HG03457 (cell line): ENCODE measurements around the gene CRX.
"Not testable (repeated sequence)": the region's sequence is repeated elsewhere in the genome, so short reads cannot be mapped to it uniquely, and the experiment has no call there.

Experiments
- ATAC-seq: cut with Tn5 transposase; IDR thresholded peaks from one replicate; pipeline ENCODE4 v1.9.1; 2021; ENCODE audit warnings: moderate number of reproducible peaks; ENCODE audit not compliant: unreplicated experiment

Gene CRX

DNA sequence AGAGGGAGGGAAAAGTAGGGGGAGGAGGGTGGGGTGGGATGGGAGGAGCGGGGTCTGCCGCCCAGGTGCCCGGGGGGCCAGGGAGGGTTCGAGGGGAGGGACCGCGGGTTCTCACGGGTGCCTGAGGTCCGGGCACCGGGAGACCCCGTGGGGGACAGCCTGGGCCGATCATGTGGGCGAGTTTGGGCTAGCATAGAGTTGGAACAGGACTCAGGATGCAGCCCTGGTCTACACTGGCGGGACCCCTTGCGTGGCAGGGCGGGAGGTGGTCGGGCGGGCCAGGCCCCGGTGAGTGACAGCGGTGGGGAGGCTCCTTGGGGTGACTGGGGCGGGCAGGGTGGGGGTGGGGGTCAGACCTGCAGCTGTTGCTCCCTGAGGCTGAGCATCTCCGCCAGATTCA is 18.6 kb upstream of the CRX start:
- ATAC-seq: not testable (repeated sequence)

DNA sequence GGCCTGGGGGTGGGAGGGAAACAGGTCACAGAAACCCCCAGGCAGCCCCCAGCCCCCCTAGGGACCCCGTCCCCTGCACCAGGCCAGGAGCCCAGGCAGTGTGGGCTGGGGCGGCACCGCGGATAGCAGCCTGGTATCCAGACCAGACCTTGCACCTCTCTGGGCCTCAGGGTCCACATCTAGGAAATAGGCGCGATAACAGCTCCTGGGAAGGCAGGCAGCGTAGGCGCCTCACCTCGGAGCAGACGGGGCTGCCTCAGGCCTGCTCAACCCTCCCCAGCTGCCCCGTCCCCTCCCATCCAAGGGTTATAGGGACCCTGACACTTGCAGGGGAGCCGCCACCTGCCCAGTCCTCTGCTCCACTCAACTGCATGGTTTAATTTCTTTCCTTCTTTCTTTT is 18.1 kb upstream of the CRX start:
- not testable (repeated sequence) for ATAC-seq

DNA sequence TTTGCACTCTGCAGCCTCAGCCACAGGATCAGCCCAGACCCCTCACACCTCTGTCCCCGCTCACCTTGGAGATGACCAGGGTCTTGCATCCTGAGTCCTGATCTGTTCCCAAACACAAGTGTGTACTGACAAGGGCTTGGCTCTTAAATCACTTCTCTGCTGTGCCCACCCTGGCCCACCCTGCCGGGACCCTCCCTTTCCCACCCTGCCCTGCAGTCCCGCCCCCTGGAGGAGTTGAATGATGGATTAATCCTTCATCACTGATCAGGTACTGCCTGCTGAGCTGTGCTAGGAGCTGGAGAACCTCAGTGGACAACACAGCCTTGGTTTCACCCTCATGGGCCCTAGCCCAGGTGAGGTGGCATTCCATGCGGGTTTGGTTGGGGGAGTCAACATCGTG is 17.3 kb upstream of the CRX start, which contains the start of gene TPRX1:
TPRX1 (minus strand) TSS at position 101 of the 400 bp plus-strand sequence; CDS start at position 89, 12 bp downstream.
- ATAC-seq: not testable (repeated sequence)

DNA sequence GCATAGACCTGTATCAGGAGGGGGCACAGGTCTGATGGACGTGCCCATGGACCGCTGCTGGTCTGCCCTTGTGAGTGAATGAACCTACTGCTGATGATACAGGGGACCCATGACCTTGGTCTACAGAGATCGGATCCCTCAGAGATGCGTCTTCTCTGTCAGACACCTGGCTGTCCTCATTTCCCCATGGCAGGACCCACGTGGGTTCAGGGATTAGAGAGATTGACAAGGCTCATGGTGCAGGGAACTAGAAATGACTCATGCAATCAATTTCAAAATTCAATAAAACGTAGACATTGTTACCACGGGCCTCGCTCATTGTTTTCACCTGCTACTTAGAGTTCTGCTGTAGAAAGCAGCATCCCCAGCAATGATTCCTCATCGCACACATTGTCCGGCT is 16.4 kb upstream of the CRX start:
- ATAC-seq: no peak

DNA sequence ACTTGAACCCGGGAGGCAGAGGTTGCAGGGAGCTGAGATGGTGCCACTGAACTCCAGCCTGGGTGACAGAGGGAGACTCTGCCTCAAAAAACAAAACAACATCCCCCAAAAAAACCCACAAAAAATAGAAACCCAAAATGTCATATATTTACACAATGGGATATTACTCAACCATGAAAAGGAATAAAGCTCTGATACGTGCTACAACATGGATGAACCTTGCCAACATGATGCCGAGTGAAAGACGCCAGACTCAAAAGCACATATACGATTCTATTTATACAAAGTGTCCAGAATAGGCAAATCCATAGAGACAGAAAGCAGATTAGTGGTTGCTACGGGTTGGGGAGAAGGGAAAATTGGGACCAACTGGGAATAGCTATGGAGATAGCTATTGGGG is 15.3 kb upstream of the CRX start:
- no peak for ATAC-seq

DNA sequence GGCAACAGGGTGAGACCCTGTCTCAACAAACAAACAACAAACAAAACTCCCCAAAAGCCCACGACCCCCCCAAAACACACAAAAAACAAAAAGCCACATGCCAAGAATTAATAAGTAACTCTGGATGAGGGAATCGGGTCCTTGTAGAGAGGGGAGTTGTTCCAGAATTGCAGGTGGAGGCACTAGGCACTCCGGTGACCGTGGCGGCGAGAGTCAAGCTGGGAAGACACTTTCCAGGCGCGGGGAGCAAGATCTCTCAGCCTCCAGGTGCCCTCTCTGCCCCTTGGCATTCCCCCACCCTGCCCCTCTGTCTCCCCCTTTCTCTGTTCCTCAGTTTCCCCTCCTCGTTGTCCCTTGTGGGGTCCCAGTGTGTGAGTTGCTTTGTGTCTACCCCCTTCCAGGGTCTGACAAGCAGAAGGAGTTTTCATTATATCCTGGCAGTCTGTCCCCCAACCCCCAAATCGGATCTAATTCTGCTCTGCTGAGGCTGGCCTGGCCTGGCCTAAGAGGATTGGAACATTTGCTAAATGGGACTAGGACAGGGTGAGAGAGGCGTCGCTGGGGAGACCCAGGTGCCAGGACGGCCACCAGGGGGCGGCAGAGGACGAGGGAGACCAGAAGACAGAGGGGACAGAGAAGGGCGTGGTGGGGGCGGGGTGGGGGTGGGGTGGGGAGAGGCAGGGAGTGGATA is 8.3 kb upstream of the CRX start:
- no peak for ATAC-seq

DNA sequence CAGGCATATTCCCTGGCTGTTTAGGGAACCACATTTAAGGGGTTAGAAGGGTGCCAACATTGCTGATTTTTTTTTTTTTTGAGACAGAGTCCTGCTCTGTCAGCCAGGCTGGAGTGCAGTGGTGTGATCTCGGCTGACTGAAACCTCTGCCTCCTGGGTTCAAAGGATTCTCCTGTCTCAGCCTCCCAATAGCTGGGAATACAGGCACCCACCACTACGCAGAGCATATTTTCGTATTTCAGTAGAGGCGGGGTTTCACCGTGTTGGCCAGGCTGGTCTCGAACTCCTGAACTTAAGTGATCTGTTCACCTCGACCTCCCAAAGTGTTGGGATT is 7.8 kb upstream of the CRX start:
- no peak for ATAC-seq

DNA sequence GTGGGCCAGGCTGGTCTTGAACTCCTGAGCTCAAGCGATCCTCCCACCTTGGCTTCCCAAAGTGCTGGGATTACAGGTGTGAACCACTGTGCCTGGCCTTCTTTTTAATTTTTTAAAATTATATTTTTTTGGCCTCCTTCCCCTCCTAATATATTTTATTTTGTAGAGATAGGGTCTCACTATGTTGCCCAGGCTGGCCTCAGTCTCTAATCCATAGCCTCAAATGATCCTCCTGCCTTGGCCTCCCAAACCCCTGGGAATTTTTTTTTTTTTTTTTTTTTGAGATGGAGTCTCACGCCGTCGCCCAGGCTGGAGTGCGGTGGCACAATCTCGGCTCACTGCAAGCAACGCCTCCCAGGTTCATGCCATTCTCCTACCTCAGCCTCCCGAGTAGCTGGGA is 5.5 kb upstream of the CRX start:
- not testable (repeated sequence) for ATAC-seq

DNA sequence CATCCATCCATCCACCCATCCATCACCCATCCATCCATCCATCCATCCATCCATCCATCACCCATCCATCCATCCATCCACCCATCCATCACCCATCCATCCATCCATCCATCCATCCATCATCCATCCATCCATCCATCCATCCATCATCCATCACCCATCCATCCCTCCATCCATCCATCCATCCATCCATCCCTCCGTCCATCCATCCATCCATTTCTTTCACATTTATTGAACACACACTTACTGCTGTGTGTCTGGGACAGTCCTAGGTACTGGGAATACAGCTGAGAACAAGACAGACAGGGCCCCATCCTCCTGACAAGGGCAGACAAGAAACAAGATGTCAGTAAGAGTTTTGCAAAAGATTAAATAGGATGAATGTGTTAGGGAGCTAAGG is 3.5 kb upstream of the CRX start:
- ATAC-seq: not testable (repeated sequence)

DNA sequence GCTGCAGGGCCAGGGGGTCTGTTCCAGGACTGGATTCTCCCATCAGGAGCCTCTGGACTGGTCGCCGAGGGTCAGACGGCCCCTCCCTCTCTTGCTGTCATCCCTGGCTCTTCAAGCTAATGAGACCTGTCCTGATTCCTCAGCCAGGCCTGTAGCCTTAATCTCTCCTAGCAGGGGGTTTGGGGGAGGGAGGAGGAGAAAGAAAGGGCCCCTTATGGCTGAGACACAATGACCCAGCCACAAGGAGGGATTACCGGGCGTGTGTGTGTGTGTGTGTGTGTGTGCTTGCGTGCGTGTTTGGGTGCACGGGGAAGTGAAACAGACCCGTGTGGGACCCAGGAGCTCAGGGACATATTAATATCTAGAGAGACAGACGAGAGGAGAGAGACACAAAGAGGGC is 1.9 kb upstream of the CRX start:
- ATAC-seq: no peak

DNA sequence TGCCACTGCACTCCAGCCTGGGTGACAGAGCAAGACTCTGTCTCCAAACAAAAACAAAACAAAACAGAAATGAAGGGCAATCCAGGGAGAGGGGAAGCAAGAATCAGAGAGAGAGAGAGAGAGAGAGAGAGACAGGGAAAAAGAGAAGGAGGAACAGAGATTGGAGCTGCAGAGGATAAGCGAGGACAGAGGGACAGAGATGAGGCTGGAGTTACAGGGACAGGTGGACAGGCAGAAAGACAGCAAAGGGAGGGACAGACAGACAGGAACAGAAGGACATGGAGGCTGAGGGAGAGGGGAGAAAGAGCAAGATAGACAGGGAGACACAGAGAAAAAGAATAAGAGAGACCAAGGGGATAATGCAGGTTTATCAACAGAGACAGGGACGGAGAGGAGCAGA is 1.3 kb upstream of the CRX start:
- no peak for ATAC-seq

DNA sequence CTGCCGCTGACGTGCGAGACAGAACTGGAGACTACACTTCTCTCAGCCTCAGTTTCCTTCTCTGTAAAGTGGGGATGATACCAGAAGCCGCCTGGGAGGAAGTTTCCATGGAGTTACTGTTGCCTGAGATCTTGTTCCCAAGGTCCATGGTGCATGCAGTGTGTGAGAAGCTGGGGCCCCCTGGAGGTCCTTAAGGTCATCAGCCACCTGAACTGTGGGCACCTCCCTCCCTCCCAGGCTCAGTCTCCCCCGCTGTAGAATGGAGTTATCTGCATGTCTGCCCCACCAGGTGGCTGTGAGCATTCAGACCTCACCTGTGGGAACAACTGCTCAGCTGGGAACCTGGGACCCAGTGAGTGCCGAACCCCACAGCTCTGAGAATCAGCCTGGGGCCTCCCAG is 2.7 kb downstream of the CRX start:
- ATAC-seq: no peak

DNA sequence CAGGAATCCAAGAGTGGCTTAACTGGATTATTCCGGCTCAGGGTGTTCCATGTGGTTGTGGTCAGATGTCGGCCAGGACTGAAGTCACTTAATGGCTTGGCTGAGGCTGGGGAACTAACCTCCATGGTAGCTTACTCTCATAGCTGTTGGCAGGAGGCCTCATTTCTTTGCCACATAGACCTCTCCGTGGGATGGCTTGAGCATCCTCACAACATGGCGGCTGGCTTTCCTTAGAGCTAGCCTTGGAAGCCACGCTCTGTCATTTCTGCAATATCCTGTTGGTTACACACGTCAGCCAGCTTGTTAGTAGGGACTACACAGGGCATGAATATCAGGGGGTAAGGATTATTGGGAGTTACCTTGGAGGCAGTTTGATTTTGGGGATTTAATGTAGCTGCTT is 5.1 kb downstream of the CRX start:
- no peak for ATAC-seq

DNA sequence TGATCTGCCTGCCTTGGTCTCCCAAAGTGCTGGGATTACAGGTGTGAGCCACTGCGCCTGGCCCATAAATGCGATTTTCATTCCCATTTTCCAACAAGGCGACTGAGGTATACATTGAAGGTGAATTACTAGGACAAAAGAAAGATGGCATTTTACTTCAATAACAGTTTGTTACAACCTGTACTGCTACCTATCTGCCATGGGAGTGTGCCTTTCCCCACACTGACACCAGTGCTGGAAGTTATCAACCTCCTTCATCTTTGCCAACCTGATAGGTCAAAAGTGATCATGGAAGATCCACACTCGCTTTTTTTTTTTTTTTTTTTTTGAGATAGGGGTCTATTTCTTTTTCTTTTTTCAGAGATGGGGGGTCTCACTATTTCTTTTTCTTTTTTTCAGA is 11.0 kb downstream of the CRX start:
- no peak for ATAC-seq

DNA sequence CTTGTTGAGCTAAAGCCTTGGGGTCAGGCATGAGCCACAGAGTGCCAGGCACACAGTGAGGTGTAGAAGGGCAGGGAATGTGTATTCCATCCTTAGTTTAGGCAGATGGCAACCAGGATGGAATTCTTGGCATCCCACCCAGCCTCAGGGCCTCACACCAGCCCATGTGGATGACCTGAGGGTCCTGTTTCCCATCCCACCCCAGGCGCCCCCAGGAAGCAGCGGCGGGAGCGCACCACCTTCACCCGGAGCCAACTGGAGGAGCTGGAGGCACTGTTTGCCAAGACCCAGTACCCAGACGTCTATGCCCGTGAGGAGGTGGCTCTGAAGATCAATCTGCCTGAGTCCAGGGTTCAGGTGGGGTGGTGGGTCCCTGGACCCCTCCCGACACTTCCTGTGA is 14.3 kb downstream of the CRX start:
- ATAC-seq: no peak

DNA sequence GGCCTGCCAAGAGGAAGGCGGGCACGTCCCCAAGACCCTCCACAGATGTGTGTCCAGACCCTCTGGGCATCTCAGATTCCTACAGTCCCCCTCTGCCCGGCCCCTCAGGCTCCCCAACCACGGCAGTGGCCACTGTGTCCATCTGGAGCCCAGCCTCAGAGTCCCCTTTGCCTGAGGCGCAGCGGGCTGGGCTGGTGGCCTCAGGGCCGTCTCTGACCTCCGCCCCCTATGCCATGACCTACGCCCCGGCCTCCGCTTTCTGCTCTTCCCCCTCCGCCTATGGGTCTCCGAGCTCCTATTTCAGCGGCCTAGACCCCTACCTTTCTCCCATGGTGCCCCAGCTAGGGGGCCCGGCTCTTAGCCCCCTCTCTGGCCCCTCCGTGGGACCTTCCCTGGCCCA is 17.7 kb downstream of the CRX start:
- no peak for ATAC-seq

DNA sequence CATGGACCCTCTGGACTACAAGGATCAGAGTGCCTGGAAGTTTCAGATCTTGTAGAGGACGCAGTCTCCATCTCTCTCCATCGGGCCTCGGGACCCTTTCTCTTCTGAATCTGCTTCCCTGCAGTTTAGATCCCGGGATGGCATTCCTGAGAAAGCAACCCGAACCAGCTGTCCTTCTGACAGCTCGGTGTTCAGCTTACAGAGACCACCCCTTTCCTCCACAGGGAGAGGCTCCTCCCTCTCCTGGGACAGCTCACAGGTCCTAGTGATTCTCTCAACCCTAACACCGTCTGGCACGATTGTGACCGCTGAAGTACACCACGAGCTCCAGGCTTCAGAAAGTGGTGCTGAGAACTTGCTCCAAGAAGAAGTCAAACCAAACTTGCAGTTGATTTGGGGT is 18.2 kb downstream of the CRX start:
- no peak for ATAC-seq

DNA sequence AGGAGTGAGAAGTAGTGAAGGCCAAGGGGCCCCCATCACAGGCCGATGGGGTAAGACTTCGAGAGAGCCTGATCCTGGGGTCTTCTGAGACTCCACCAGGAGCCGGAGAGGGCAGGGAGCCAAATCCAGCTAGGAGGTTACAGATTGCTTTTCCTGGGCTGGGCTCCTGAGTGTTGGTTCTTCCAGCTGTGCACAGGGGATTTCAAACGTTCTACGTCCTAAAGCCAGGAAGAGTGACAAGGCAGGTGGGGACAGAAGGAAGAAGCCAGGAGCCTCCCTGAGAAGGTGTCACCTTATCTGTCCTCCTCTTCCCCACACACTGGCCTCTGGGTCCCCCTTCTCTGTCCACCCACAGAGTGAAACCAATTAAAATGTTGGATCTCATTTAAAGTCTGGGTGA is 21.2 kb downstream of the CRX start:
- no peak for ATAC-seq

DNA sequence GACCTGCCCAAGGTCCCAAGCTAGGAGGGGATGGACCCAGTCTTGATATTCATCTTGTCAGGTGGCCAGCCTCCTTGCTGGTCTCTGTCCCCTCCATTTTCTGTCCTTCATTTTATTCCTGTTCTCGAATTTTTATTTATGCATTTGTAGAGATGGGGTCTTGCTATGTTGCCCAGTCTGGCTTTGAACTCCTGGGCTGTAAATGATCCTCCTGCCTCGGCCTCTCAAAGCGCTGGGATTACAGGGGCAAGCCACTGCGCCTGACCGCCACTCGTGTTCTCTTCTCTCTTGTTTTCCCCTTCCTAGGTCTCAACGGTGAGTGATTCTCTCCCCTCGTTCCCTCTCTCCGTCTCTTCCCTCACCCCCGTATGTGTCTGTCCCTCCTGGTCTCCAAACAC is 26.7 kb downstream of the CRX start:
- no peak for ATAC-seq

DNA sequence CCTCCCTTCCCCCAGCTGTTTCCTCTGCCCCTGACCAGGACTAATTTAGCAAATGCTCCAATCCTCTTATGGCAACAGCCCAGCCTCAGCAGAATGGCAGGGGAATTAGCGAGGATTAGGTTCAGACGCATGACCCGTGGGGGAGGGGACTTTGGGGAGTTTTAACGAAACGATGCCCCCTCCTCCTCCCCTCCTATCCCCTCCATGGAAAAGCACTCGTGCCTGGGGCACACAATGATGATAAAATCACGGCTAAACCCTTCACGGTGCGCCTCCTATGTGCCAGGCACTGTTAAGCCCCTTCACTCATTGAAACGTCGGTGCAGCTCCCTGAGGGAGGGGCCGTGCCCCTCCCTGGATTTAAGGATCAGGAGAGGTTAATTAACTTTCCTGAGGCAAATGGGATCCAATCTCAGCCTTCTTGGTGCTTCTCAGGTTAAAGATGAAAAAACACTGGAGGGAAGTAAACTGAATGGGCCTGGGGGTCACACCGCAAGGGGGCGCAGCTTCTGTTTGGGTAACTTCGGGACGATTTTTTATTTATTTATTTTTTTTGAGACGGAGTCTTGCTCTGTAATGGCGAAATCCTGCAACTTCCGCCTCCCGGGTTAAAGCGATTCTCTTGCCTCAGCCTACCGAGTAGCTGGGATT is 27.2 kb downstream of the CRX start:
- no peak for ATAC-seq

DNA sequence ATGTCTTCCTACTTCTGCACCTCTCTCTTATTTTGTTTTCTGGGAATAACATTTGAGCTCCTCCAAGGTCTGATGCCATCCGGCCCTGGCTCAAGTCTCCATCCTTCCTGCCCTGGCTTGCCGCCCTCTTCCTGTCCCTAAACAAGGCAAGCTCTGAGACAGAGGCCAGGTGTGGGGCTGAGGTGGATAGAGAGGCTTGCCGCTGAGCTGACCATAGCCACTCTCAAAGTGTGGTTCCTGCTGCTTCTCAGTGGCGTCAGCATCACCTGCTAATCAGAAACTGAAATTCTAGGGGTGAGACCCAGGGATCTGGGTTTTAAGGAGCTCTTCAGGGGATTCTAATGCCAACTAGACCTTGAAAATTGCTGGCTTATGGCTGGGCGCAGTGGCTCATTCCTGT is 31.3 kb downstream of the CRX start:
- no peak for ATAC-seq

DNA sequence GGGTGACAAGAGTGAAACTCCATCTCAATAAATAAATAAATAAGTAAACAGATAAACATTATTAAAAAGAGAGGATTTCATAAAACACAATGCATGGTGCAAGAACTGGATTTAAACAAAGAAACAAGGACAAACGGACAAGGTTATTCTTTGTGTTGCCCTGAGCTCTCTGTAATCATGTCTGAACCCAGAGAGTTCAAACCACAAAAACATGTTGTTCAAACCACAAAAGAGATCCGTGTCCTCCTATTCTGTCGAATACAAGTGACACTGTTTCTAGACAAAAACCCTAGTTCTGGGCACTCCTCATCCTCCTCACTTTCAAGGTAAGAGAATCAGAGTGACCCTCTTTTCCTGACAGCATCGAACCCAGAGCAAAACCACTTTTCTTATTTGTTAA is 32.7 kb downstream of the CRX start:
- ATAC-seq: no peak

DNA sequence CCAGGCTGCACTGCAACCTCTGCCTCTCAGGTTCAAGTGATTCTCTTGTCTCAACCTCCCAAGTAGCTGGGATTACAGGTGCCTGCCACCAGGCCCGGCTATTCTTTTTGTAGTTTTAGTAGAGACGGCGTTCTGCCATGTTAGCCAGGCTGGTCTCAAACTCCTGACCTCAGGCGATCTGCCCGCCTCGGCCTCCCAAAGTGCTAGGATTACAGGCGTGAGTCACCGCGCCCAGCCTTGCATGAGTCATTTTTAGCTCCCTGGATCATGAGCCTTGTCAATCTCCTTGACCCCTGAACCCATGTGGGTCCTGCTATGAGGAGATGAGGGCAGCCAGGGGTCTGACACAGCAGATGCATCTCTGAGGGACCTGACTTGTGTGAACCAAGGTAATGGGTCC is 36.5 kb downstream of the CRX start:
- not testable (repeated sequence) for ATAC-seq
